ENCODE data around the gene TMEM222.
"Not testable (repeated sequence)": the region's sequence is repeated elsewhere in the genome, so short reads cannot be mapped to it uniquely, and the experiment has no call there.

The TMEM222 gene

GRCh38 chr1:27321813-27322568 lies at the start of gene TMEM222:
TMEM222 (plus strand) TSS chr1:27322163; CDS start chr1:27322198, 35 bp downstream.
- peak; percentile 86 to 98 for DNase-seq

GRCh38 chr1:27274204-27274603 lies 47.8 kb upstream of the TMEM222 start:
- no peak for DNase-seq

GRCh38 chr1:27275696-27276095 lies 46.3 kb upstream of the TMEM222 start:
- DNase-seq, result no peak

GRCh38 chr1:27284425-27285273 lies 37.3 kb upstream of the TMEM222 start:
- peak; percentile 38 to 83 for DNase-seq

GRCh38 chr1:27285274-27285660 lies 36.7 kb upstream of the TMEM222 start:
- DNase-seq, result no peak

GRCh38 chr1:27285821-27286220 lies 36.1 kb upstream of the TMEM222 start:
- not testable (repeated sequence) for DNase-seq

- not testable (repeated sequence) for DNase-seq
Observed at GRCh38 chr1:27289125-27289524, 32.8 kb upstream of the TMEM222 start.

- no peak for DNase-seq
Observed at GRCh38 chr1:27290581-27290980, 31.4 kb upstream of the TMEM222 start.

- DNase-seq, result no peak
Observed at GRCh38 chr1:27292106-27292505, 29.9 kb upstream of the TMEM222 start.

- DNase-seq, result no peak
Observed at GRCh38 chr1:27293915-27294314, 28.0 kb upstream of the TMEM222 start.

GRCh38 chr1:27296773-27297291 lies 25.1 kb upstream of the TMEM222 start:
- peak in 1 of 2 experiments; percentile 74 for DNase-seq

- no peak for DNase-seq
Observed at GRCh38 chr1:27297903-27298302, 24.1 kb upstream of the TMEM222 start.

GRCh38 chr1:27298632-27299384 lies 23.2 kb upstream of the TMEM222 start:
- no peak for DNase-seq

GRCh38 chr1:27299385-27300271 lies 22.3 kb upstream of the TMEM222 start:
- no peak for DNase-seq

- peak; percentile 36 to 73 for DNase-seq
Observed at GRCh38 chr1:27300341-27301051, 21.5 kb upstream of the TMEM222 start.

GRCh38 chr1:27301052-27301422 lies 20.9 kb upstream of the TMEM222 start:
- no peak for DNase-seq

- no peak for DNase-seq
Observed at GRCh38 chr1:27301582-27302199, 20.3 kb upstream of the TMEM222 start.

GRCh38 chr1:27302612-27303011 lies 19.4 kb upstream of the TMEM222 start:
- DNase-seq, result no peak

- no peak for DNase-seq
Observed at GRCh38 chr1:27303509-27303908, 18.5 kb upstream of the TMEM222 start.

- DNase-seq, result no peak
Observed at GRCh38 chr1:27306071-27306470, 15.9 kb upstream of the TMEM222 start.
